ENCODE results near the gene THYN1.
A peak's percentile ranks its signal among the peaks of the same experiment; 100 is the strongest.
"Not testable (repeated sequence)": the region's sequence is repeated elsewhere in the genome, so short reads cannot be mapped to it uniquely, and the experiment has no call there.

Gene THYN1

DNA sequence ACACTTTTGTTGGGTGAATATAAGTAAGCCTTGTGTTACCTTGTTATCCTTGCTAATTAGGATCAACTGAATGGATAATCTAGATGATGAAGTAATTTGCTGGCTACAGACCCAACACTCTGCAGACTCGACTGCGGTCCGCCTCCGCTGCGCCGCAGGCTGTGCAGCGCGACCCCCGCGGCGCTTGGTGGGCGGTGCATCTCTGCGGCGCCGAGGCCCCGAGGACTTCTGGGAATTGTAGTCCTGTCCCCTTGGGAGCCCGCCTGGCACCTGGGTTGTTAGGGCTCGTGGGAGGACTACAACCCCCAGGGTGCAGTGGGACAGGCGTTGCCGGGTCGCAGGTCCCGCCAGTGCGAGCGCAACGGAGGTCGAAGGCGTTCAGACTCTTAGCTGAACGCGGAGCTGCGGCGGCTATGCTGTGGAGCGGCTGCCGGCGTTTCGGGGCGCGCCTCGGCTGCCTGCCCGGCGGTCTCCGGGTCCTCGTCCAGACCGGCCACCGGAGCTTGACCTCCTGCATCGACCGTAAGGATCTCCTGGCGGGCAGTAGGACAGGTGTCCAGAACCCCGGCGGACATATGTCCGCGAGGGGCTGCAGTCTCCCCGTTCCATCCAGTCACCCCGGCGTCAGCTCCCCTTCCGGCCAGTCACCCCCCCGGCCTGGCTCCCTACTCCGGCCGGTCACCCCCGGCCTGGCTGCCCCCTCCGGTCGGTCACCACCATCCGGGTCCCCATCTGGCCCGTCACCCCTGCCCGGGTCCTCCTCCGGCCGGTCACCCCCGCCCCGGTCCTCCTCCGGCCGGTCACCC, at the start of gene THYN1, which contains the start of gene ACAD8:
TSS of gene THYN1 (minus strand) at position 165 of the 806 bp plus-strand sequence. CDS start 470 bp downstream, outside the sequence.
TSS of gene ACAD8 (plus strand) at position 381 of the 806 bp plus-strand sequence. CDS start at position 414, 33 bp downstream.
- DNase-seq, result peak; percentile 96

DNA sequence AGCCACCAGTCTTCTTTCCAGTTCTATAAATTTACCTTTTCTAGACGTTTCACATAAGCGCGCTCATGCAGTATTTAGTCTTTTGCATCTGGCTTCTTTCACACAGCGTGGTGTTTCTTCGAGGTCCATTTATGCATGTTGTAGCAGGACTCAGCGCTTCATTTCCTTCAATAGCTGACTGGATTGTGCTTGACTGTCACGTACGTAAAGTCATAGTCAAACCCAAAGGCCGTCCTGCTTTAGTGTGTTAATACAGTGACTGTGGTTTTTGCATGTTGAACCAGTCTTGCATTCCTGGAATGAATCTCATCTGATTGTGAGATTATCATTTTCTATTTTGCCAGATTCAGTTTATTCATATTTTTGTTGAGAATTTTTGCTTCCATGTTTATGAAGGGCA, 41.5 kb upstream of the THYN1 start:
- no peak for DNase-seq

DNA sequence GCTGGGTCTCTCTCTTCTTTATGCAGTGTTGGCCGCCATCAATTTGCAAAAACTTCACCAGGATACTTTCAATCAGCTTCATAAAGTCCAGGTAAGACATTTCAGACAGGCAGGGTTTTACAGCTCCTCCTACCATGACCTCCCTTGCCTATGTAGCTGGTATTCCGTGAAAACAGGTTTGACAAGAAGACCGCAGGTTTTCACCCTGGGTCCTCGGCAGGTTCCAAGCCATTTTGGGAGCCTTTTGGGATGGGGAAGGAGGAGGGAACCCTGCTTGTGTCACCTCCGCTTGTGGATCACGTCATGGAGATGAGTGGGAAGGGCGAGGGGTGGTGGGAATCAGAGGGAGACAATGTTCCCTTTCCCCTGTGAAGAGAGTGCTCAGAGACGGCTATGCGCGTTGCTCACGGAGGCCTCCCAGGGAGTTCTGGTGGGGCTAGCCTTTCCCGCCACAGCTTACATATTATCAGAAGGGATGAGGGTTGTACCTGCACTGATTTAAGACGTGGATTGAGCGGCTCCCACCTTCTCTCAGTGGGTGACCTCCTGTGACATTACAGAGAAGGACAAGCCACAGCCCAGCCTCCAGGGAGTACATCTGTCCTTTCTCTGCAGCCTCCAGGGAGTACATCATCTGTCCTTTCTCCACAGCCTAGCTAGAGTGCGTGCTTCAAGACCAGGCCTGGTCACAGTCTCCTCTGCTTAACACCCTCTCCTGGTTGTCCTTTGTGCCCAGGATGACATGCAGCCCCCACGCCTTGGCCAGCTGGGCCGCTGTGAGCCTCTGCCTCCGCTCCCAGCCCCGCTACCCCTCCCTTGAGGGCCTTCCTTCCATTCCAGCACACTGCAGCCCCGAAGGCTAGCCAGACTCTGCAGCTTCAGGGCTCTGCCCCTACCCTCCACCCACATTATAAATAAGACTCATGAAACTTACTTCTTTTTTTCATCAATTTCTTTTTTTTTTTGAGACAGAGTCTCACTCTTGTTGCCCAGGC, 40.3 kb upstream of the THYN1 start:
- DNase-seq, result no peak

DNA sequence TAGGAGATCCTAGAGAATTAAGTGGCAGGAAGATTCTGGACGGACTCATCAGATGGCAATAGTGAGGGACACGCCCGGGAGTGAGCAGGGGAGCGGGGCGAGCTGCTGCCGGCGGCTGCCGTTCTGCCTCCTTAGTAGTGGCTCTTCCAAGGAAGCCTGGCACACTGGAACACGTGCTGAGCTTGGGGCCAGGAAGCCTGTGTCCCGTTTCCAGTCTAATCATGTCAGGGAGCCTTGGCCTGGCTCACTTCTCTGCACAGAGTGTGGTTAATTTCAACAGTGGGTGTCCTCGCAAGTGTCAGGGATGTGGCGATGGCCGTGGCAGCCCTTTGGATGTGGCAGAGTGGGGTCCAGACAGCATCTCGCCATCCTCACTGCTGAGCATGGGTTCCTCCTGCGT, 39.5 kb upstream of the THYN1 start:
- DNase-seq, result no peak

DNA sequence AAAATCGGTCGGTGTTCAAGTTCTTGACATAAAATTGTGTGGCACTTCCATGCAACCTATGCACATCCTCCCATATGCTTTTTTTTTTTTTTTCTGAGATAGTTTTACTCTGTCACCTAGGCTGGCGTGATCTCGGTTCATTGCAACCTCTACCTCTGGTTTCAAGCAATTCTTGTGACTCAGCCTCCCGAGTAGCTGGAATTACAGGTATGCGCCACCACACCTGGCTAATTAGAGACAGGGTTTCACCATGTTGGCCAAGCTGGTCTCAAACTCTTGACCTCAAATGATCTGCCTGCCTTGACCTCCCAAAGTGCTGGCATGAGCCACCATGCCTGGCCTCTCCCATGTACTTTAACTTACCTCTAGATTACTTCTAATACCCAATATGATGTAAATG, 38.0 kb upstream of the THYN1 start:
- DNase-seq, result no peak

DNA sequence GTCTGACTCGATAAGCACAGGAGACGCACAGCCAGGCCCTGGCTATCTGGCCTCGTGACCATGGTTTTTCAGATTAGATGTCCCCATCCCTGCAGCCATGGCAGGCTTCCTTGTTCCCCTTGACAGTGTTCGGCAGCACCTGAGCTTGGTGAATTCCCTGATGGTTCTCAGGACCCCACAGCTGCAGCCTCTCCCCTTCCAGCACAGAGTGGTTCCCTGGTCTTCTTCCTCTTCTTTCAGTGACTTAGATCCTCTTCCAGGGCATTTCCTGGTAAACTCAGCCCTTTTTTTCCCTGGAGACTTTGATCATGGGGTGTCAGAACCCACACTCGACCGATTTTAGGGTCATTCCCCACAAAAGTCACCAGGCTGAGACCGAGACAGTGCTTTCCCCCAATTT, 37.5 kb upstream of the THYN1 start:
- DNase-seq, result no peak

DNA sequence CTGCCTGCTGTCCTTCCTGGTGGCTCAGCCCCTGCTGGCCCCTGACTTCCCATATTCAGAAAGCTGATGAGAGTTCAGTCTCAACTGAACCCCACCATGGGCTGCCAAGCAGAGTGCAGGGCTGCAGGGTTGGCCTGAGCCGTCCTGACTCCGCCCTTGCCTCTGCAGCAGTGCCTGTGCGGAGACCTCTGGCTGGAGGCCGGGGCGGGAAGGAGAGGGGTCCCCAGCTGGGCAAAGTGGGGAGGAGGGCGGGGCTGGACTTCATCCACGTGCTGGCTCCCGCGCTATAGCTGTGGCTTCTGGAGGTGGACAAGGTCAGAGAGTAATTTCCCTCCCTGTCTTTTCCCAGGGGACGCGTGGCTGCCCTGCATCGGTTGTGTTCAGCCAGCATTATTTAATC, 36.6 kb upstream of the THYN1 start:
- no peak for DNase-seq

DNA sequence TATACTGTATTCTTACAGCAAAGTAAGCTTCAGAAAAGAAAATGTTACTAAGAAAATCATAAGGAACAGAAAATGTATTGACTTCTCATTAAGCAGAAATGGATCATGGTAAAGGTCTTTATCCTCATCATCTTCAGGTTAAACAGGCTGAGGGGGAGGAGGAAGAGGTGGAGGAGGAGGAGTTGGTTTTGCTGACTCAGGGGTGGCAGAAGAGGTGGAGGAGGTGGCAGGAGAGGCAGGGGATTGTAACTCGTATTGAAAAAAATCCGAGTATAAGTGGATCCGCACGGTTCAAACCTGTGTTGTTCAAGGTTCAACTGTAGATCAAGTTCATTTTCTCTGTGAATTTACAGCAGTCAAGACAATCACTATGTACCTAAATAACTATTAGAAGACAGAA, 36.0 kb upstream of the THYN1 start:
- no peak for DNase-seq

DNA sequence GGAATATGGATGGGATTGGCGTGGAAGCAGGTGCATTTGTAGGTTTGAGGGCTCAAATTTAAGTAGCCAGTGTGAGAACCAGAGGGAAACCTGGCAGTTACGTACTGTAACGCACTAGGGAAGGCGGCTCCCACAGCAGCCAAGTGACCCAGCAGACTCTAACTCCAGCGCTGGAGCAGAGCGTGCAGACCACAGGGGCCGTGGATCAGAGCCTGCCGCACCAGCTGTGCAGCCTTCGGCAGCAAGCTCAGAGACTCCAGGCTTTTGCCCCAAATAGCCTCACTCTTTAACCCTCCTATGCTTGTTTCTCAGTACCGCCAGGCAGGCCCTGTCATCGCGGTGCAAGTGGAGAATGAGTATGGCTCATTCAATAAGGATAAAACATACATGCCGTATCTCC, 35.3 kb upstream of the THYN1 start:
- no peak for DNase-seq

DNA sequence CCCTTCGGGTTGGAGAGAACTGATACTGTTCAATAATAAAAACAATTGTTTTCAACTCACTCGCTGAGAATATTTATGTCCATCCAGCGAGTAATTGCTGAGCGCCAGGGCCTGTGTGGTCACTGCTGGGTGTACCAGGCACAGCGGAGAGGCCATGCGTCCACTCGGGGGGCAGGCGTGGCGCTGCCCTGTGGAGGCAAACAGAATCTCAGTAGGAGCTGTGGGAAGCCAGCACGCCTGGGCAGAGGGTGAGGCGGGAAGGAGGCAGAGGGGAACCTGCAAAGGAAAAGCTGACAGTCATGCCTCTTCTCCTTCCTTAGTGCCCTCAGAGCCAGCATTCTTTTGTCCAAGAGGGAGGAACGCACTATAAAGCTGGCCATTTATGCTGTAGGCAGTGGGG, 34.4 kb upstream of the THYN1 start:
- DNase-seq, result no peak

DNA sequence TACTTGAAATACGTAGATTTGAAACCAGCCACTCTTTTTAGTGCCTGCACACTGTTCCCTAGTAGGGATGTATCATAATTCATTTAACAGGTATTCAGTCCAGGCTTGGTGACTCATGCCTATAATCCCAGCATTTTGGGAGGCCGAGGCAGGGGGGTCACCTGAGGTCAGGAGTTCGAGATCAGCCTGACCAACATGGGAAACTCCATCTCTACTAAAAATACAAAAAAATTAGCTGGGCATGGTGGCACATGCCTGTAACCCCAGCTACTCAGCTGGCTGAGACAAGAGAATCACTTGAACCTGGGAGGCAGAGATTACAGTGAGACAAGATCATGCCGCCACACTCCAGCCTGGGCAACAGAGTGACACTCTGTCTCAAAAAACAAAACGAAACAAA, 31.2 kb upstream of the THYN1 start:
- not testable (repeated sequence) for DNase-seq

DNA sequence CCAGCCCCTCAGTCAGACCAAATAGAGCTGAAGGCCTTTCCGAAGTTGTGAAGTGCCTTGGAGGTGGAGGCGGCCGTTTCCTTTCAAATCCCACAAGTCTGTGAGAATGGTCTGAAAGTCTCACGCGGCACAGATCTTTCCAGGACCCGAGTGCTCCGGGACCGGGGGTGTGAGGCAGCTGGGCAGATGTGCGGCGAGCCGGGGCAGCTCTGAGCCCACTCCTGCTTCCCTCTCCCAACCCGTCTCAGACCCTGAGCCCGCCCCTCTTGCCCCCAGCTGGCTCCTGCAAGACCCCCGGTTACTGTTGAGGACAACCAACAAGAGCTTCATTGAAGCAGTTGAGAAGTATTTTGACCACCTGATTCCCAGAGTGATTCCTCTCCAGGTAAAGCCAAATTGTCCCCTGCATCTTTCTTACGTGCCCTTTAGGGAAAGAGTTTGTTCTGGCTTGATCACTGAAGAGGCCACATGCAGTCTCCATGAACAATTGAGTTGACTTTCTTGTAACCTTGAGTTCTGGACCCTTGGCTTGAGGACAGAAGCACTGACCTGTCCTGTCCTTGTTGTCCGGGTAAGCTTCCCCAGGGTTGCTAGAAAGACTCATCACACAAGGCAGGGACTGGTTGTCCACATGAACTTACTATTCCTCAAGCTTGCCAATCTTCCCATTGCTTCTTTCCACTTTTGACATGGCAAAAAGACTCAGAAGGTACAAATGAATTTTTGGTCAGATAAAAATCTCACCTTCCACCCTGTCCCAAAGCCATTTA, 30.5 kb upstream of the THYN1 start:
- DNase-seq, result no peak

DNA sequence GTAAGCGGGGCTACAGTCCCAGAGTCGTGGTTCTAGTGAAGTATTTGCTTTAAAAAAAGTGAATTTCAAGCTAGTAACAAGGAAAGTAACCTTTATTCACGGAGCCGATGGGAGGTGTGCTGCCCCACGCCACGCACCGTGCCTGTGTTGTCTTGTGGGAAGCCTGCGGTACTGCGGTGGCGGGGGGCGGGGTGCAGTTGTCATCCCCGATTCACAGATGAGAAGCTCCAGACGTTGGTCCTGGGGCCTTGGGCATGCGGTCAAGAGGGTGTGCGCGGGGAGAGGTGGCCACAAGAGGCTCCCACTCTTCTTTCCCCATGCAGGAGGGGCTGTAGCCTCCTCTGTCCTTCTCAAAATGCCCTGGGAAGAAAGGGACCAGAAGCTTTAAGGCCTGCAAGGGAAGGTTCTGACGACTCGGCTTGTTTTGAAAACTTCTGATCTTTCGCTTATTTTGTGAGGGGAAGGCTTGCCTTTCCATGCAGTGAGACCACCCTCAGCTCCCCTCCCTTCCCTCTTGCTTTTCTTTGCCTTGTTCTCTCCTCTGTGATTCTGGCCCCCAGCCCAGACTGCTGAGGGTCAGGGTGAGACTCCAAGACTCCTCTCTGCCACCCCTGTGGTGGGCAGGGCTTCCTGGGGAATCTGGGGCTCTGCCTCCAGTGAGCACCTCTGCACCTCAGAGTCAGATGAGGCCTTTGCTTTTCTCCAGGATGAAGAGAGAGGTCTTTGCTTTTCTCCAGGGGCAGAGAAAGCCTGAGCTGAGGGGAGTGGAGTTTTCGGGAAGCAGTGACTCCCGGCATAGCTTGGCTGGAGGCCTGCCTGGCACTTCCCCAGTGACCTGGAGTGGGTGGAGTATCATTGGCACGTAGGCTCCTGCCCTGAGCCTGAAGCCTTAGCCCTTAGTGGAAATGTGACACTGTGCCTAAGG, 29.2 kb upstream of the THYN1 start:
- DNase-seq, result no peak

DNA sequence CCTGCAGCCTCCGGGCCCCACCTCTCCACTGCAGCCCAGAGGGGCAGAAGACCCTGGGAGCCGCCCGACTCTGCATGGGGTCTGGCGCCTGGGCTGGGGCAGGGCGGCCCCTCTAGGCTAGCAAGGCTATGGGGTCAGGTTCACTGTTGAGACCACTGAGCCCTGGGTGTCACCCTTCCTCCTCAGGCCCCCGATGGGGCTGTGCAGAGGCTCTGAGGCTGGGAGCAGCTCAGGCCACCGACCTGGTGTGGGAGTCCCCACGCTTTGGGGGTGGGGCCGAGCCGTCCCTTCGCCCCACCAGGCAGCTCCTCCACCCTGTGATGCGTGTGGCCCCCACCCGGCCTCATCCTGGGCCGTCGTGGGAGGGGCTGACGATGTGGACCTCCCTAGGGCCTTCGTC, 28.5 kb upstream of the THYN1 start:
- not testable (repeated sequence) for DNase-seq

DNA sequence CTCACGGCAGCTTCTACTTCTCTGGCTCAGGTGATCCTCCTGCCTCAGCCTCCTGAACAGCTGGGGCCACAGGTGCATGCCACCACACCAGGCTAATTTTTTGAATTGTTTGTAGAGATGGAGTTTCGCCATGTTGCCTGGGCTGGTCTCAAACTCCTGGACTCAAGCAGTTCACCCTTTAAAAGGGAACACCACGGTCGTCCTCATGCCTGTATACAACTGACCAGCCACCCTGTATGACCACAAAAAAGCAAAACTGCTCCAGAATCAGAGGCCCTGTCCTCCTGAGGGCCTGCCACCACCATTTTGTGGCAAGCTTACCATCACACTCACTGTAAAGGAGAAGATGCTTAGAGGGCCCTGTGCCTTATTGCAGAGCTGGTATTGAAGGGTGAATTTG, 25.2 kb upstream of the THYN1 start:
- DNase-seq, result no peak

DNA sequence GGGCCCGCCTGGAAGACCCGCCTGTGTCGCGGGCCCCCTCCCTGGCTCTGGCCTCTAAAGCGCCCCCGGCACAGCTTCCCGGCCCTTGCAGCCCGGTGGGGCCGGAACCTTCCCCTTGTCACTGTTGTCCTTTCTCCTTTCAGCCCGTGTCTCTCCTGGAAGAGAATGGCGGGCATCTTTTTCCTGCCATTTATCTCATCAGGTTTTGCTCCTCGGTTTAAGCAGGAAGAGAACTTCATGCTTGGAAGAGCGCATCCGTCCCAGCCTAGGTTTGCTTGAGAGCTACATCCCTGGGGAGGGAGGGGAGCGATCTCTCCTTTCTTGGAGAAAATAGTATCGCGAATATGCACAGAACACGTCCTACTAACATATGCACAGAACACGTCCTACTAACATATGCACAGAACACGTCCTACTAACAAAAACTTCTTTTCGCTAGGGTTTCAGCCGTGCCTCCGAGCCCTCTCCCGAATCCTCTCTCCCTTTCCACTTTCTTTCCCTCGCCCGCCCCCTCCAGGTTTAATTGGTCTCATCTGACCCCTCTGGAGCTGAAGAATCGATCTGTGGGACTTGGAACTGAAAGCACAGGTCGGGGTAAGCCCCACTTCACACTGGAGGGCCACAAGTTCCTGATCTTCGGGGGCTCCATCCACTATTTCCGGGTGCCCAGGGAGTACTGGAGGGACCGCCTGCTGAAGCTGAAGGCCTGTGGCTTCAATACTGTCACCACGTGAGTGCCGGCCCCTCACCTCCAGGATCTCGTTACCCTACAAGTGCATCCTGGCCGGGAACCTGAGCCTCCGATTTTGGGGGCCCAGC, 24.2 kb upstream of the THYN1 start:
- DNase-seq, result no peak

DNA sequence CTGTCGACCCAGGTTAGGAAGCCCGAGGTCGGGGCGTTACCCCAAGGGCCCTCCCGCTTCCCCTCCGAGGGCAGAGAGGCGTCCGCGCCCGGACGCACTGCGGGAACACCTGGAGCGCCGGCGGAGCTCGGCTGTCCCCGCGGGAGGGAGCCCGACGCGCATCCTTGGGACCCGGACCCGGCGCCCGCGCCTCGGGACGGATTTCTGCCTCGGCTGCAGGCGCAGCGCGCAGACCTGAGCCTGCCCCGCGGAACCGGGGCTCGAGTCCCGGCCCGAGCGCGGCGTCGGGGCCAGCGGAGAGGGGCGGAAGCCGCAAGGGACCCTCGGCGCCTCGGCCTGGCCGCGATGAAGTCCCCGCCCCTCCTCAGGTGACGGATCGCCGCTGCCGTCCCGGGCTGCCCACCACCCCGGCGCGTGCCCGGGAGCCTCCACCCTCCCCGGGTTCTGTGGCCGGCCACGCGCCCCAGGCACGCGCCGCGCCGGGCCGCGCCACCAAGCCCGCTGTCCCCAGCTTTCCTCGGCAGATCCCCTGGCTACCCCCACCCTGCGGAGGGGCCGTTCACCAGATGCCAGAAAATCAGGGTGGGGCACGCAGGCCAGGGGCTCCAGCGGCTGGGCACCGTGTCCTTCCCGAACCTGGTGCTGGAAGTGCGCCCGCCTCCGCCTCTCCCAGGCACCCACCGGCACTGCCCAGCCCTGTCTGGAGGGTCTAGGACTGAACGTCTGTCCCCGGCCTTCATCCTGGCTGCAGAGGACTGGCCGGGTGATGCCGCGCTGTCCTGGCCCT, 23.4 kb upstream of the THYN1 start:
- no peak for DNase-seq

DNA sequence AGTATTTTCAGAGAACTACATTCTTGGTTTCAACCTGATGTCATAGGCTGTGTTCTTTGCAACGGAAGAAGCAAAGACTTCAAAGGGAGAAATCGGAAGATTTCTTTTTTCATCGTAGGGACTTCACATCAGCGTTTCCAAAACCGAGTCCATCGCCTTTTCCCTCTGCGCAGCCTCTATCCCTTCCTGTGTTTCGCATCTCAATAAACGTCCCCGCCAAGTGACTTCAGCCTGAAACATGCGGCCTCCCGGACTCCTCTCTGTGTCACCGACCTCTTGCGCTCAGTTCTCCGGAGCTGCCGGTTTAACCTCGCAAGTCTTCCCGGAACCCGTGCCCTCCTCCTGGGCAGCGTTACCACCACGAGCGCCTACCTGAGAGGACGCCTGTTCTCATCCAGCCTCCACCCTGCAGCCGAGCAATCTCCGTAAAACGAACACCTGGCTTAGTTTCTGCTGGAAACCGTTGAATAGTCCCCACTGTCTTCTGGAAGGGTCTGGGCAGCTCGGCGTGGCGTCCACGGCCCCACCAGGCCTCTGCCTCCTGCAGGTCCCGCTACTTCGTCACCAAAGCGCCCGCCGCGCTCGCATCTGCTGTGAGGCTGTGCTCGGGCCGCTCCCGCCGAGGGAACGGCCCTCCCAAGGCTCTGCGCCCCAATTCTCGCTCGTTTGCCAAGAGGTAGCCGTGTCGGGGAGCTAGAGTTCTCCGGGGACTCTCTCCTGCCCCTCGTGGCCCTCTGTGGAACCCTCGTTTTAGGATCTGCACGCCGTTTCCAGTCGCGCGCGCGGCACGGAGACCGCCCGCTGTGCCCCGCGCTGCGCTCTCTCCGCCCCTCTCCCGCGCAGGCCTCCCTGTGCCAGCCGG, 22.6 kb upstream of the THYN1 start, which contains the start of gene GLB1L3:
TSS of gene GLB1L3 (plus strand) at position 846 of the 862 bp plus-strand sequence. CDS start 362 bp downstream, outside the sequence.
- DNase-seq, result peak; percentile 47

DNA sequence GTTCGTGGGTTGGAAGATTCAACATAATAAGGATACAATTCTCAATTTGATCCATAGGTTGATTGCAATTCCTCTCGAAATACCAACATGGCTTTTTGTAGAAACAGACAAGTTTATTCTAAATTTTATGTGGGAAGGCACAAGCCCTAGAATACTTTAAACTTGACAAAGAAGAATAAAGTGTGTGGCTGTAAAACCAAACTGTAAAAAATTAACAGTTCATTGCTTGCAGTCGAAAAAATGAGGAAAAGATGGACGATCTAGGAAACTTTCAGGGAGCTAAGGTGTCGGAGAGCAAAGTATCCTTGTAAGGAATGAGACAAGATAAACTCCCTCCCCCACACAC, 22.0 kb upstream of the THYN1 start:
- DNase-seq, result no peak

Measured in NCI-H2107 (cell line).